GM13977 (cell line): ENCODE measurements around the gene RNF166.
A peak's percentile ranks its signal among the peaks of the same experiment; 100 is the strongest.
"Not testable (repeated sequence)": the region's sequence is repeated elsewhere in the genome, so short reads cannot be mapped to it uniquely, and the experiment has no call there.

ENCODE experiments used
- DNase-seq: peaks from one replicate; pipeline ENCODE4 v3.0.0; 2012; ENCODE audit warnings: low spot score
- in situ Hi-C: fragments of 300-500 bp; cut with MboI; formaldehyde crosslinking; loops from one replicate; pipeline ENCODE4 v1.12.0; 2022; ENCODE audit warnings: low sequenced_read_pairs, low pct_unique_long_range_greater_than_20kb, mixed read lengths, inconsistent platforms; ENCODE audit not compliant: unreplicated experiment
- TF ChIP-seq, protein P1 (sequence below): IDR thresholded peaks from 2 replicates; pipeline ENCODE4 v1.5.1; 2012; ENCODE audit warnings: mild to moderate bottlenecking, control low read depth; ENCODE audit not compliant: insufficient read depth; ENCODE audit errors: extremely low read depth, missing control alignments

RNF166 gene

DNA sequence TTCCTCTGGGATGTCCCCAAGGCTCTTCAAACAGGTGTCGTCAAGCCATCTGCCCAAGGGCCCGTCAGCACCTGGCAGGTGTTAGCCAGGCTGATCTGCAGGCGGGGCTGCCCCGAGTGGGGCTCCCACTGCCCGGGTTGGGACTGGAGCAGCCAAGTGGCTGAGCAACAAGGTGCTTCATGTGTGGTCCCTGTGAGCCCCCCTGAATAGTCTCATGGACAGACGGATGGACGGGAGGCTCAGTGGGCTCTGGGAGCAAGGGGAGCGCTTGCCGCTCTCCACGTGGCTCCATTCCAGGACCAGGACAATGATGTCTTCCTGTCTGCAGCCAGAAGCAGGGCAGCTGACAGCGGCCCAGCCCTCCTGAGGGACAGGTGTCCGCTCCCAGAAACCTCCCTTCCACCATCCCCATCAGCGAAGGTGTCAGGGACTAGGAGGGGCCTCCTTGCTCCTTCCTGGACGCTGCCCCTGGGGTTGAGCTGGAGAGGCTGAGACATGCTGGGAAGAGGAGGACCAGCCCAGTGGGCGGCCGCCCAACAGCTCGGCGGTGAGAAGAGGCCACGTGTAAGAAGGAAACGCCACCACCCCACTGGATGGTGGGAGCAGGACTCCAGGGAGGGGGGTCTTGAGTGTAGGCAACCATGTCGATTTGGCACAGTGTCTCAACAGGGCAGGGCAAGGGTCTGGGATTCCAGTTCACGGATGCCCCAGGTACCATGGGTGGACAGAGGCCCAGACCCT lies 29.5 kb downstream of the RNF166 start:
- in situ Hi-C loops = no loop called here
- TF ChIP-seq, protein P1, sequence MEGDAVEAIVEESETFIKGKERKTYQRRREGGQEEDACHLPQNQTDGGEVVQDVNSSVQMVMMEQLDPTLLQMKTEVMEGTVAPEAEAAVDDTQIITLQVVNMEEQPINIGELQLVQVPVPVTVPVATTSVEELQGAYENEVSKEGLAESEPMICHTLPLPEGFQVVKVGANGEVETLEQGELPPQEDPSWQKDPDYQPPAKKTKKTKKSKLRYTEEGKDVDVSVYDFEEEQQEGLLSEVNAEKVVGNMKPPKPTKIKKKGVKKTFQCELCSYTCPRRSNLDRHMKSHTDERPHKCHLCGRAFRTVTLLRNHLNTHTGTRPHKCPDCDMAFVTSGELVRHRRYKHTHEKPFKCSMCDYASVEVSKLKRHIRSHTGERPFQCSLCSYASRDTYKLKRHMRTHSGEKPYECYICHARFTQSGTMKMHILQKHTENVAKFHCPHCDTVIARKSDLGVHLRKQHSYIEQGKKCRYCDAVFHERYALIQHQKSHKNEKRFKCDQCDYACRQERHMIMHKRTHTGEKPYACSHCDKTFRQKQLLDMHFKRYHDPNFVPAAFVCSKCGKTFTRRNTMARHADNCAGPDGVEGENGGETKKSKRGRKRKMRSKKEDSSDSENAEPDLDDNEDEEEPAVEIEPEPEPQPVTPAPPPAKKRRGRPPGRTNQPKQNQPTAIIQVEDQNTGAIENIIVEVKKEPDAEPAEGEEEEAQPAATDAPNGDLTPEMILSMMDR = no peak
- no peak for DNase-seq

DNA sequence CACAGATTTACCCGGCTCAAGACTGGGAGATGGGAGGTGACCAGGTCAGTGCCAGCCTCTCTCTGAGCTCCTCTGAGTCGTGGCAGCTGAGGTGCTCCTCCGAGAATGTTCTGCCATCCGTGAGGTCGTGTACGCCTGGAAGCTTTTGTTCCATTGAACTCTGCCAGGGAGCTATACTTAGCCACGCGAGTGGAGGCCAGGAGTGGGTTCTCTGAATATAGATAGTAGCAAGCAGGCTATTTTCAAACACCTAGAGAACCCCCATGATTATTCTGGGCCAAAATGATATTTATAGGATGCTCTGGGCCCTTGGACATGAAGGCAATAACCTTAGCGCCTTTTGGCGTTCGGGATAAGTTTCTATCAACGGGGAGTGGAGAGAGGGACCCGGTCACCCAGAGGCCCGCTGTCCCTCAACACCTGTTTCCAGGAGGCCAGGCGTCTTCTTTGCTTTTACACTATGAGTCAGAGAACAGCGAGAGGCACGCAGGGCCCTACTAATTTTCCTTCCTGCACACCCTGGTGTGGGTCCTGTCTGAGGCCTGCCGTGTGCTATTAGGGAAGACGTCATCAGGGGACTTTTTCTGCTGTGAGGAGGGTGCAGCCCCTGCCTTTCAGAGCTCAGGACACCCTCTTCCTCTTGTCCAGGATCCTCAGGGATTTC lies 32.4 kb downstream of the RNF166 start:
- peak; percentile 80 for DNase-seq
- in situ Hi-C loops = no loop called here
- TF ChIP-seq, protein P1 = no peak

DNA sequence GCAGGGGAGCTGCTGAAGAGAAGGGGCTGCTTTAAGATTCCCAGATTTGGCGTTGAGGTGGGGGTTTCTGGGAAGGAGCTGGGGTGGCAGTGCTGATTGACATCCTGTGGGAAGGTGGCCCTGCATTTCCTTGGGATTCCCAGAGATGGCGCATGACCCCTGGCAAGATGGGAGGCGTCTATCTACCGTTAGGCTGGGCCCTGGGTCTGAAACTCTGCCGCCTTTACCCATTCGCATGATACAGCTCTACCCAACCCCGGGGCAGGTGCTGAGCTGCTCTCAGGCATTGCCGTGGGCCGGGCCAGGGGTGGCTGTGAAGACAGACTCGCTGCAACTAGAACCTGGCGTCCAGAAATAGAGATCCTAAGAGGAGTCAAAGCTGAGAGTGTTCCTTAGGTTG lies 33.4 kb downstream of the RNF166 start:
- DNase-seq = no peak
- in situ Hi-C loops = no loop called here
- TF ChIP-seq, protein P1 = no peak

DNA sequence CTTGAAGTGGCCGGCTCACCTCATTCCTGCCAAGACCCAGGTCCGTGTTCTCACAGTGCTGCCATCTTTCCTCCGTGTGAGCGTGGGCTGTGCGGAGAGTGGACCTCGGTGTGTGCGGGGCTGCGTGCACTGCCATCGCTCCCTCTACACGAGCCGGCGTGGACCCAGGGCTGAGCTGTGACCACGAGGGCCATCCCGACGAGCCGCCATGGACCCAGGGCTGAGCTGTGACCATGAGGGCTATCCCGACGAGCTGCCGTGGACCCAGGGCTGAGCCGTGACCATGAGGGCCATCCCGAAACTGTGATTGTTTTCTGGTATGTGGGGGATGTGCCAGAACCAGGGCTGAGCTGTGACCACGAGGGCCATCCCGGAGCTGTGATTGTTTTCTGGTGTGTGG lies 34.4 kb downstream of the RNF166 start:
- no peak for DNase-seq
- TF ChIP-seq, protein P1 = no peak
- in situ Hi-C loops = no loop called here

DNA sequence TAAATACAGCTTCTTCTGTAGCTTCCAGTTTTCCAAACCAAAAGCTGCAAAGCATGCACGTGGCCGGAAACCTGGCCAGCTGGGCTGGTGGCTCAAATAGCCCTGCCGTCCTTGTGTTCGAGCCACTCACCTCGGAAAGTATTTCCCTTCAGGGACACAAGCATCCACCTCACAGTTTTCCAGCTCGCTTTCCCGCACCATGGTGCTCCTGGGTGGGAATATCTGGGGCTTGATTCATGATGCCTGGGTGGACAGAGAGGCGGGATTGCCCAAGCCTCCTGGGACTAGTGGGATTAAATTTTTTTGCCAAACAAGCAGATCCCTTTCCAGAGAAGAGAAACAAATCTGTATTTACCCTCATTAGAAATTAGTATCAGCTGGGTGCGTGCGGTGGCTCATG lies 36.2 kb downstream of the RNF166 start:
- in situ Hi-C loops = no loop called here
- TF ChIP-seq, protein P1 = no peak
- DNase-seq = no peak

DNA sequence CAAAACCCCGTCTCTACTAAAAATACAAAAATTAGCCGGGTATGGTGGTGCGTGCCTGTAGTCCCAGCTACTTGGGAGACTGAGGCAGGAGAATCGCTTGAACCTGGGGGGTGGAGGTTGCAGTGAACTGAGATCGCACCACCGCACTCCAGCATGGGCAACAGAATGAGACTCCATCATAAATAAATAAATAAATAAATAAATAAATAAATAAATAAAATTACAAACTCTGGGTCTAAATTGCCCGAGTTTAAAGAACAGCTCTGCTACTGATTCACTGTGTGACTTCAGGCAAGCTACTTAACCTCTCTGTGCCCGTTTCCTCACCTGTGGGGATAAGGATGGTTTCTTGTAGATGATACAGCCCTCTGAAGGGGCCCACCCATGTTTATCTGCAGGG lies 36.7 kb downstream of the RNF166 start:
- in situ Hi-C loops, DNase-seq: not testable (repeated sequence)

DNA sequence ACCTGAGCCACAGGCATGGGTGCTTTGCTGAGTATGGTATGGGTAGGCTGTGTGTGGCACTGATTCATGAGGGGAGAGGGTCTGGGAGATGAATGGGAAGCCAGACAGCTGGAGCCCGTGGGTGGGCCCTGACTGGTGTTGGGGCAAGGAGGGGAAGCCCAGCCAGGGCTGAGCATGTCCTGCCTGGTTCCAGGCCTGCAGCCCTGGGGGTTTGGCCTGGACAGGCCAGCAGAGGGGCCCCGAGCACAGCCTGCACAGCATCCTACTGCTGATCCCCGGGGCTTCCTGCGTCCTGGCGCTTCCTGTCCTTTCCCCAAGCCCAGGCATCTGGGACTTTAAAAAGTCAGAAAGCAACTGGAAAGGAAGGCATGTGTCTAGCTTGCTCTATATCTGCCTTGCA lies 38.7 kb downstream of the RNF166 start:
- TF ChIP-seq, protein P1 = no peak
- in situ Hi-C loops = no loop called here
- DNase-seq = no peak
